Endothelial cell of umbilical vein (primary cell): ENCODE data around the gene TTR. TPM values are rescaled to one million over a fixed set of nuclear protein-coding genes. Genes with fewer than 3 reads are reported as not detected.

Experiments
- BruUV-seq: library from RNA; stranded (reverse); fragments of 400-500 nt; replicated peaks from 2 replicates; lab custom pipeline; 2021; lab: Mats Ljungman, UMichigan
- CTCF ChIA-PET: fragments of 300-600, 350-600 bp; sonication (Branson Sonifier 250); formaldehyde crosslinking; loops from one replicate; lab custom pipeline; 2021; ENCODE audit warnings: antibody characterized with exemption, inconsistent platforms; lab: Charles Lee
- POLR2A ChIA-PET: fragments of 300-600, 350-600 bp; sonication (Branson Sonifier 250); formaldehyde crosslinking; loops from one replicate; lab custom pipeline; 2021; ENCODE audit warnings: antibody characterized with exemption, inconsistent platforms; lab: Charles Lee
- DNase-seq: peaks from one replicate; pipeline ENCODE4 v3.0.0-alpha.2; 2011; ENCODE audit warnings: low read depth, low spot score
- FAIRE-seq: peaks from 2 replicates; lab custom pipeline; 2011; peaks lifted over from hg19 to GRCh38; lab: Jason Lieb, UNC
- H2AFZ ChIP-seq: 2 replicates; pipeline ENCODE4 v1.6.0; 2012; ENCODE audit warnings: low read depth, low read length, control low read depth, inconsistent platforms
- H3K27ac ChIP-seq: 2 replicates; pipeline ENCODE4 v1.5.1; 2011; ENCODE audit warnings: low read depth, mild to moderate bottlenecking, control low read depth, low read length, moderate library complexity; ENCODE audit not compliant: insufficient read depth
- H3K27me3 ChIP-seq, 2 experiments: 2 replicates each; pipeline versions ENCODE4 v1.6.0 to v1.6.1; 2011; ENCODE audit warnings: low read length in 2 of 2, mixed read lengths in 1 of 2; ENCODE audit not compliant: control insufficient read depth in 2 of 2, insufficient read depth in 2 of 2
- H3K36me3 ChIP-seq, 2 experiments: 2 replicates in 1 of 2; 3 replicates in 1 of 2; pipeline ENCODE4 v1.5.1; 2011; ENCODE audit warnings: low read length in 2 of 2, mild to moderate bottlenecking in 1 of 2, moderate library complexity in 1 of 2; ENCODE audit not compliant: control insufficient read depth in 2 of 2, insufficient read depth in 2 of 2; ENCODE audit errors: extremely low read depth in 1 of 2
- H3K4me1 ChIP-seq: 3 replicates; pipeline ENCODE4 v1.5.1; 2011; ENCODE audit warnings: mild to moderate bottlenecking, low read length; ENCODE audit not compliant: control insufficient read depth, insufficient read depth; ENCODE audit errors: extremely low read depth
- H3K4me2 ChIP-seq: 2 replicates; pipeline ENCODE4 v1.6.1; 2011; ENCODE audit warnings: low read length, control low read depth, mixed read lengths; ENCODE audit not compliant: insufficient read depth
- H3K4me3 ChIP-seq, 3 experiments: fragments of 200-600 bp in 1 of 3; sonication (generic), shearing (Covaris generic) in 1 of 3; replicated peaks in 1 of 3; 2 replicates each; pipeline ENCODE4 v1.5.1; 2011 to 2016; ENCODE audit warnings: control low read depth in 3 of 3, low read length in 3 of 3, mild to moderate bottlenecking in 2 of 3, inconsistent platforms in 1 of 3, low read depth in 1 of 3, moderate library complexity in 1 of 3; ENCODE audit not compliant: insufficient read depth in 1 of 3
- H3K79me2 ChIP-seq: 2 replicates; pipeline ENCODE4 v1.6.0; 2012; ENCODE audit warnings: low read length, inconsistent platforms; ENCODE audit not compliant: control insufficient read depth, insufficient read depth
- H3K9ac ChIP-seq: replicated peaks from 2 replicates; pipeline ENCODE3; 2011; ENCODE audit warnings: low read length, control low read depth; ENCODE audit not compliant: insufficient read depth; ENCODE audit errors: extremely low read depth
- H3K9me1 ChIP-seq: replicated peaks from 3 replicates; pipeline ENCODE4 v1.6.0; 2011; ENCODE audit warnings: mild to moderate bottlenecking, low read length; ENCODE audit not compliant: control insufficient read depth, insufficient read depth; ENCODE audit errors: extremely low read depth
- H3K9me3 ChIP-seq: replicated peaks from 2 replicates; pipeline ENCODE4 v1.5.1; 2012; ENCODE audit warnings: low read length, inconsistent platforms; ENCODE audit not compliant: control insufficient read depth, insufficient read depth
- H4K20me1 ChIP-seq: replicated peaks from 2 replicates; pipeline ENCODE3; 2011; ENCODE audit warnings: mild to moderate bottlenecking, low read length; ENCODE audit not compliant: control insufficient read depth, insufficient read depth; ENCODE audit errors: extremely low read depth
- EZH2 ChIP-seq: IDR thresholded peaks from 2 replicates; pipeline ENCODE4 v1.6.1; 2012; ENCODE audit warnings: borderline replicate concordance, low read depth, mild to moderate bottlenecking, moderate library complexity, low read length, inconsistent platforms; ENCODE audit not compliant: severe bottlenecking
- FOS ChIP-seq: IDR thresholded peaks from 2 replicates; pipeline ENCODE4 v1.6.1; 2011; ENCODE audit warnings: mild to moderate bottlenecking, low read length, moderate library complexity, borderline replicate concordance; ENCODE audit not compliant: insufficient read depth
- GATA2 ChIP-seq: IDR thresholded peaks from 2 replicates; pipeline ENCODE4 v1.7.0; 2011; ENCODE audit warnings: low read depth, mild to moderate bottlenecking, moderate library complexity, mixed read lengths, low read length; ENCODE audit not compliant: insufficient read length, insufficient read depth
- JUN ChIP-seq: IDR thresholded peaks from 2 replicates; pipeline ENCODE4 v1.6.1; 2011; ENCODE audit warnings: borderline replicate concordance, low read depth; ENCODE audit not compliant: insufficient read length, insufficient read depth
- MAX ChIP-seq: IDR thresholded peaks from 2 replicates; pipeline ENCODE4 v1.6.1; 2011; ENCODE audit not compliant: insufficient read depth, insufficient read length
- MYC ChIP-seq: IDR thresholded peaks from one replicate; pipeline ENCODE4 v1.6.1; 2011; ENCODE audit warnings: mild to moderate bottlenecking, low read depth, low read length
- POLR2A ChIP-seq: IDR thresholded peaks from 2 replicates; pipeline ENCODE4 v1.6.1; 2012; ENCODE audit warnings: low read depth, mild to moderate bottlenecking, control low read depth, low read length
- POLR2AphosphoS5 ChIP-seq: IDR thresholded peaks from 2 replicates; pipeline ENCODE4 v1.6.1; 2012; ENCODE audit warnings: low read depth, mild to moderate bottlenecking, control low read depth, low read length, moderate library complexity; ENCODE audit not compliant: insufficient read depth
- dilution Hi-C: fragments of 300-500 bp; cut with MboI; formaldehyde crosslinking; loops from one replicate; pipeline ENCODE4 v1.15.0; 2019; ENCODE audit warnings: low sequenced_read_pairs; ENCODE audit not compliant: extremely low pct_ligation_motif_present
- intact Hi-C: fragments of 100-400 bp; cut with micrococcal nuclease; formaldehyde crosslinking; loops from one replicate; pipeline ENCODE4 v1.10.0; 2022
- polyA plus RNA-seq, 4 experiments: library from polyadenylated mRNA; depleted of rRNA in 3 of 4; stranded (reverse) in 3 of 4; unstranded in 1 of 4; fragments of >200 nt; gene quantifications; 2 replicates each; pipeline versions ENCODE4 v1.2.1 to v1.2.3, GENCODE V29; 2011 to 2012; ENCODE audit warnings: missing spikeins in 1 of 4
- total RNA-seq: library from RNA; stranded (reverse); gene quantifications from 2 replicates; pipeline ENCODE4 v1.2.3, GENCODE V29; 2021
- TF ChIP-seq, protein P1 (sequence below), 2 donors: IDR thresholded peaks; 1 replicate in 1 of 2; 2 replicates in 1 of 2; pipeline ENCODE4 v1.5.1; 2011; ENCODE audit warnings: low read length in 2 of 2, mild to moderate bottlenecking in 2 of 2, moderate library complexity in 2 of 2, control low read depth in 1 of 2, inconsistent platforms in 1 of 2, low read depth in 1 of 2; ENCODE audit not compliant: insufficient read depth in 1 of 2; ENCODE audit errors: extremely low read depth in 1 of 2

The TTR gene
- total and polyA plus RNA-seq, 2 donors (not counting 3 experiments of a cell fraction or from before 2014, with no cell fraction given) = not detected

DNA sequence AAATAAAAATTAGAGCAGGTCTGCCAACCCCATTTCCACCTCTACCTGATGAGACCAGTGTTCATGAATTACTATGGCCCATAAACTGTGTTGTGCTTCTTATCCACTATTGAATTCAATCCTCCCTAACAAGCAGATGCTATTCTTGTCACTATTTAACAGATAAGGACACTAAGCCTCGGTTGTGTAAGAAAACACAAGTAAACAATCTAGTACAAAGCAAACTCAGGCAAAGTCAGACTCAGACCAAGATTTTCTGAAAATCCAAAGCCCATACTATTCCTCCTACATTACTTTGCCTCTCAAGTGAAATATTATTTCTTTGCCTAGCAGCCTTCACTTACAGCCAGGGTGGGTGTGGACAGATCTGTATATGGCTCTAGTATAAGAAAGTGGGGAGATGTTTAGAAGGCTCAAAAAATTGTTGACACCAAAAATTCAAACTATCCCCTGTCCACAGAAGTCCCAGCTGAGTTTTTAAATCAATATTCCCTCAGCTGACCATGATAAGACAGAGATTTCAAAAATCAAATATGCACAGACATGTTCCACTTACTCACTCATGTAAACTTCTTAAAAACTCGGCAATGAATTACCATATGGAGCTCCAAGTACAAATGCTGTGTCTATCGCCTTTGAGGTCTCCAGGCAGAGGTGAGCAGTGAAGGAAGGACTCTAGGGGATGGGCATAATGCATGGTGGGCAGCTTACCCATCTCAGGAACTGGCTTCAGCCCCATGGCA is 16.0 kb upstream of the TTR start:
- H3K4me1 ChIP-seq = no peaks in the 10 kb centered on the region
- DNase-seq (no peak), FAIRE-seq (no peak)
- H3K79me2 ChIP-seq = no peaks in the 10 kb centered on the region
- CTCF ChIA-PET = interaction anchor here (1.3 kb wide), 1 partner anchor 147 kb away, joined by 4 read pairs; no protein-coding TSS in a partner anchor
- BruUV-seq = no TSS peak
- intact Hi-C loops = no loop called here
- dilution Hi-C loops = no loop called here
- TF ChIP-seq POLR2AphosphoS5 (no peak), EZH2 (no peak), MAX (no peak), GATA2 (no peak), FOS (no peak), JUN (no peak), POLR2A (no peak), MYC (no peak)
- TF ChIP-seq, protein P1, sequence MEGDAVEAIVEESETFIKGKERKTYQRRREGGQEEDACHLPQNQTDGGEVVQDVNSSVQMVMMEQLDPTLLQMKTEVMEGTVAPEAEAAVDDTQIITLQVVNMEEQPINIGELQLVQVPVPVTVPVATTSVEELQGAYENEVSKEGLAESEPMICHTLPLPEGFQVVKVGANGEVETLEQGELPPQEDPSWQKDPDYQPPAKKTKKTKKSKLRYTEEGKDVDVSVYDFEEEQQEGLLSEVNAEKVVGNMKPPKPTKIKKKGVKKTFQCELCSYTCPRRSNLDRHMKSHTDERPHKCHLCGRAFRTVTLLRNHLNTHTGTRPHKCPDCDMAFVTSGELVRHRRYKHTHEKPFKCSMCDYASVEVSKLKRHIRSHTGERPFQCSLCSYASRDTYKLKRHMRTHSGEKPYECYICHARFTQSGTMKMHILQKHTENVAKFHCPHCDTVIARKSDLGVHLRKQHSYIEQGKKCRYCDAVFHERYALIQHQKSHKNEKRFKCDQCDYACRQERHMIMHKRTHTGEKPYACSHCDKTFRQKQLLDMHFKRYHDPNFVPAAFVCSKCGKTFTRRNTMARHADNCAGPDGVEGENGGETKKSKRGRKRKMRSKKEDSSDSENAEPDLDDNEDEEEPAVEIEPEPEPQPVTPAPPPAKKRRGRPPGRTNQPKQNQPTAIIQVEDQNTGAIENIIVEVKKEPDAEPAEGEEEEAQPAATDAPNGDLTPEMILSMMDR (IDR thresholded peaks at IDR 0.05; ENCODE audit: extremely low read depth in 1 of 2, insufficient read depth in 1 of 2, low read depth in 1 of 2, low read length in 2 of 2) = no peak
- peaks cover 0 to 2% of the 10 kb centered on the region in 2 experiments for H3K27me3 ChIP-seq
- H4K20me1 ChIP-seq = no peaks in the 10 kb centered on the region
- H3K9me1 ChIP-seq = no peaks in the 10 kb centered on the region
- POLR2A ChIA-PET = no interaction called here
- no peak overlapping the region for H2AFZ ChIP-seq
- no peak overlapping the region for H3K27ac ChIP-seq
- H3K36me3 ChIP-seq = no peaks in the 10 kb centered on the region
- H3K4me2 ChIP-seq = no peak overlapping the region
- no peaks in the 10 kb centered on the region for H3K9me3 ChIP-seq
- H3K4me3 ChIP-seq = no peak overlapping the region
- H3K9ac ChIP-seq = no peak overlapping the region
